ENCODE data around the gene PLD5. TPM values are rescaled to one million over a fixed set of nuclear protein-coding genes. Genes with fewer than 3 reads are reported as not detected.
"Not testable (repeated sequence)": the region's sequence is repeated elsewhere in the genome, so short reads cannot be mapped to it uniquely, and the experiment has no call there.

Gene PLD5
- total RNA-seq, 1 donor from 2014 or later = 0.27 TPM

DNA sequence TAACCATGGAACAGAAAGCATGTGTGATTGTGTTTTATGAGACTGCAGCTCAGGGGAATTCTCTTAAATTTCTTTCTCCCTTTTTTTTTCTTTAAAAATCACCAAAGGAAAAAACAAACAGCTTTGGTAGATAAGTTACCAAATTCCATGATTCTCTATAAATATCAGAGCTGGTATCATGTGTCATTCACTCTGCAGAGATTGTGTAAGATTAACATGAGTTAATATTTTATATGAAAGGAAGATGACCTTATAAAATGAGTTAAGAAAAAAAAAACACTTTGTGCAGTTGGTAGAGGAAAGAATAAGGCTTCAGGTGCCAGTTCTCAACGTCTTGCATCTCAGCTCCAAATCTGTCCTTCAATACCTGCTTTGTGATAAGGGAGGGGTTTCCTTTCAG is 287.4 kb downstream of the PLD5 start:
- intact Hi-C loops (cut with DNase I) = no loop called here
- ATAC-seq (no peak), DNase-seq (ENCODE audit: low spot score) (no peak)

GRCh38 chr1:242228991-242229390 is 295.5 kb downstream of the PLD5 start:
- DNase-seq (ENCODE audit: low spot score) = no peak
- ATAC-seq = no peak
- intact Hi-C loops (cut with DNase I) = no loop called here

GRCh38 chr1:242225767-242226573 is 298.5 kb downstream of the PLD5 start:
- no peak for ATAC-seq
- intact Hi-C loops (cut with DNase I) = no loop called here
- no peak for DNase-seq (ENCODE audit: low spot score)

DNA sequence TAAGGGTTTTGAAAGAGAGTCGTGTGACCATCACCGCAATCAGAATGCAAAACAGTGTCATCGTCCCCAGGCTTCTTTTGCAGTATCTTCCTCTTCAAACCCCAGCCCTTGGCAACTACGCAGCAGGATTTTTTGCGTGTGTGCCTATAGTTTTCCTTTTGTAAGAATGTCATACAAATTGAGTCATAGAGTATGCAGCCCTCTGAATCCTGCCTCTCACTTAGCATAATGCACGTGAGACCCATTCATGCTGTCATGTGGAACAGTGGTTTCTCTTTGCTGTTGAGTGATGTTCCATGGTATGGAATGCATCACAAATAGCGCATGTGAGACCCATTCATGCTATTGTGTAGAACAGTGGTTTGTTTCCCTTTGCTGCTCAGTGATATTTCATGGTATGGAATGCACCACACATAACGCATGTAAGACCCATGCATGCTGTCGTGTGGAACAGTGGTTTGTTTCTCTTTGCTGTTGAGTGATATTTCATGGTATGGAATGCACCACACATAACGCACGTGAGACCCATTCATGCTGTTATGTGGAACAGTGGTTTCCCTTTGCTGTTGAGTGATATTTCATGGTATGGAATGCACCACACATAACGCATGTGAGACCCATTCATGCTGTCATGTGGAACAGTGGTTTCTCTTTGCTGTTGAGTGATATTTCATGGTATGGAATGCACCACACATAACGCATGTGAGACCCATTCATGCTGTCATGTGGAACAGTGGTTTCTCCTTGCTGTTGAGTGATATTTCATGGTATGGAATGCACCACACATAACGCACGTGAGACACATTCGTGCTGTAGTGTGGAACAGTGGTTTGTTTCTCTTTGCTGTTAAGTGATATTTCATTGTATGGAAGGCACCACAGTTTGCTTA is 299.4 kb downstream of the PLD5 start:
- ATAC-seq; intact Hi-C loops (cut with DNase I); DNase-seq (ENCODE audit: low spot score): not testable (repeated sequence)

DNA sequence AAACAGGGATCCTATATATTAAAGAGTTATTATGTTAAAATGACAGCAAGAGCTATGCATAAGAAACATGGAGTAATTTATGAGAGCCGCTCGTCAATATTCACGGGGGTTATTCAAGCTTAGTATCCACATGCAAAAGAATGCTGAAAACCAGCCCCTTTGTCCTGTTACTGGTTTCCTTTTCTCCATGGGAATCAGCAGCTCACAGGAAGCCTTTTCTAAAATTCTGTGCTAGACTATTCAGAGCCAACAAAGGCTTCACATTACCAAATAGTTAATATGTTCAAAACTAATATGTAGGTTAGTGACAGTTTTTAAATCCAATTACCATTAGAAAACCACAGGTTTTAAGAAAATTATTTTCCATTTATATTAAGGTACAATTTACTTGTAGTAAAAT is 300.0 kb downstream of the PLD5 start:
- intact Hi-C loops (cut with DNase I) = no loop called here
- no peak for DNase-seq (ENCODE audit: low spot score)
- no peak for ATAC-seq

- no peak for ATAC-seq
- no peak for DNase-seq (ENCODE audit: low spot score)
- intact Hi-C loops (cut with DNase I) = no loop called here
Observed at GRCh38 chr1:242219905-242220304, 304.6 kb downstream of the PLD5 start.

DNA sequence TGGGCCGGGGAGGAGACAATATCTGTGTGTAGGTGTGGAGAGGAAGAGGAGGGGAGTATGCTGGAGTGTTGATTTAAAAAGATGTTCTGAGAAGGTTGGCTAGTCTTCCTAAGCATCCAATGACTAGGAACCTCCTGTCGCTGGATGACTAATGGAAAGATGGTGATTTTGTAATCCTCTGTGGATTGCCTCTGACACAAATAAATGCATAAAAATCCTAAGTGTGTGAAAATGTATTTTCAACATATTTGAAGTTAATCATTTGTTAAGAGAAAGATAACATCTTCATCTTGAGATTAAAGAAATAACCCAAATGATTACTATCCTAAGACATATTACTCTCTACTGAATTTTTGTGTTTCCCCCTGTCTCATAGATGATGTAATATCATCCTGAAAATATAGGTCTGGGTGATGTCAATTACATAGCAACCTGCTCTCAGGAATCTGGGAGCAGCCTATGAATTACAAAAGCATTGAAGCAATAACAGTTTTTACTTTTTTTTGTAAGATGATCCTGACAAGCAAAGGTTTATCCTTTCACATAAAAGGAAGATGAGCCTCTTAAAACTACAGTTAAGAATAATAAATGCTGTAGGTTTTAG is 305.1 kb downstream of the PLD5 start:
- intact Hi-C loops (cut with DNase I) = no loop called here
- ATAC-seq = no peak
- DNase-seq (ENCODE audit: low spot score) = no peak

DNA sequence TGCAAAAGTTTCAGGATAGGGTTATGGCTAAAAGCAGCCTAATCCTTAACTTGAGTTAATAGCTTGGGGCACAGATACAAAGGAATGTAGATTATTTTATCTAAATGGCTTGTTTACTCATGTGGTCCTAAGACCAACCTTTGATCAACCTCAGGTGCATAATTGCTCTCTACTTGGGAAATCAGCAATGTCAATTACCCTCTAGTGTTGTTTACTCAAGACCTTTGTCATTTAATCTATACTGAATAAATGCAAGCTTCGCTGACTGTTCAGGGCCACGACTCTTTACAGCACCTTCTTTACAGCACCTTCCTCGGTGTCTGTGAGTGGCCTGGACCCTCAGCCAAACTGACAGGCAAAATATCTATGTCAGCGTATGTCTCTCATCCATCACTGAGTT is 308.1 kb downstream of the PLD5 start:
- DNase-seq (ENCODE audit: low spot score) = no peak
- ATAC-seq = no peak
- intact Hi-C loops (cut with DNase I) = no loop called here

DNA sequence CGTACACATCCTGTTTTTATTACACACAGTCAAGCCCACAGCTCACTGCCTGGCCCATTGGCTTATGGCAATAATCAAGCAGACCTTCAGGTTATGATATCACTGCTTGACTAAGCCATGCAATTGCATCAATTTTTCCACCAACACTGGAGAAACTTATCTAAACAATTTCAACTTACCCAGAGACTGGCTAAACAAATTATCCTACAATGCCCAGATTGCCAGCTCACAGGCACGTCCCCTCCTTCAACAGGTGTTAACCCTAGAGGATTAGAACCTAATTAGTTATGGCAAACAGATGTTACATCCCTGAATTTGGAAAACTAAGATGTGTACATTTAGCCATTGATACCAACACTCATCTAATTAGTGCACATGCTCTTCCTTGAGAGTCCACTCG is 310.0 kb downstream of the PLD5 start:
- ATAC-seq; DNase-seq (ENCODE audit: low spot score); intact Hi-C loops (cut with DNase I): not testable (repeated sequence)

DNA sequence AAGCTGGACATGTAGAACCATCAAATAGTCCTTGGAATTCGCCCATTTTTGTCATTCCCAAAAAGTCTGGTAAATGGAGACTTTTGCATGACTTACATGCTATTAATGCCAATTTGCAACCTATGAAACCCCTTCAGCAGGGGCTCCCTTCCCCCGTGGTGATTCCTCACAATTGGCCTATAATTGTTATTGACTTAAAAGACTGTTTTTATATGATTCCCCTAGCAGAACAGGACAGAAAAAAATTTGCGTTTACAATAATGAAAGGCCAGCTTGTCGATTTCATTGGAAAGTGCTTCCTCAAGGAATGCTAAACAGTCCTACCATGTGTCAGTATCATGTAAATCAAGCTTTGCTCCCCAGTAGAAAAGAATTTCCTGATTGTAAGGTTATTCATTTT is 311.5 kb downstream of the PLD5 start:
- DNase-seq (ENCODE audit: low spot score); intact Hi-C loops (cut with DNase I); ATAC-seq: not testable (repeated sequence)

DNA sequence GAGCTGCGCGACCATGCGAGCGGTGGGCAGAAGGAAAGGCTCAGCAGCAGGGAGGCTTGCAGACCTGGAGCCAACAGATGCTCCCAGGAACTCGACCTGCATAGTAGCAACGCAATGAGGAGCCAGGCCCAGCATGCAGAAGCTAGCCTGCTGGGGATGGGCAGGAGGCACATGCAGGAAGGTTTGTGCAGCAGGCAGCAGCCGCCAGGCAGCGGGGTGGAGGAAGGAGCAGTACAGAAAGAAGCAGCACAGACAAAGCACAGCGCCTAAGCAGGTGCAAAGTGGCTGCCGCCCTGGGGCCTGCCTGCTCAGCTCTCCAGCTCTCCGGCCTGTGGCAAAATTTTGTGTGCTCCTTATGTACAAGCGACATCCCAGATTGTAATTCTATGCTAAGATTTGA is 312.1 kb downstream of the PLD5 start:
- no peak for ATAC-seq
- DNase-seq (ENCODE audit: low spot score) = no peak
- intact Hi-C loops (cut with DNase I) = no loop called here

DNA sequence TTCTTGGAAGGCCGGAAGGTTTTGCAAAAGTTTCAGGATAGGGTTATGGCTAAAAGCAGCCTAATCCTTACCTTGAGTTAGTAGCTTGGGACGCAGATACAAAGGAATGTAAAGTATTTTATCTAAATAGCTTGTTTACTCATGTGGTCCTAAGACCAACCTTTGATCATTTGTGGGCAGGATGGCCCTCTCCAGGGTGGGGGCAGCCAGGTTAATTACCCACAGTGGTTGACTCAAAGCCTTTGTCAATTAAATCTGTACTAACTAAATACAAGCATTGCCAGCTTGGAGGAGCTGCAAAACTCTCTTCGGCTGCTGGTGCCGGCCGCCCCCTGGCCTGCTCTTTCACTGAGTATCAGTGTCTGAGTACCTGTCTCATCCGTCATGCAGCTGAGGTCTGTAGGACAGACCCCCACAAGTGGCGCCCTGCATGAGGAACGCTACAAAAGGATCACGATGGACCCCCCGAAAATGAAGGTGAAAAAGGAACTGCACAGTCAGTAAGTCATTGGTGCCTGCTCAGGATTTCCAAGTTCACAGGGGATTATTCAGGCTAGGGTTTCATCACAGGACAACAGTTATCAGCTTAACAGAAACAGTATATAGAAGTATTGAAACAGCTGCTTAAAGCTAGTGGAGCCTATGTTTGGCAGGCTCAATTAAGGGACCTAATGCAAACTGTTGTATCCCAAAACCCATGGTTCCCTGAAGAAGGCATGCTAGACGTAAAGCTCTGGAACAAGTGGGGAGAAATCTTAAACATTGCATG is 313.1 kb downstream of the PLD5 start:
- ATAC-seq (no peak), DNase-seq (ENCODE audit: low spot score) (no peak)
- intact Hi-C loops (cut with DNase I) = no loop called here

GRCh38 chr1:242210316-242210715 is 314.2 kb downstream of the PLD5 start:
- intact Hi-C loops (cut with DNase I); ATAC-seq; DNase-seq (ENCODE audit: low spot score): not testable (repeated sequence)

- intact Hi-C loops (cut with DNase I) = no loop called here
- DNase-seq (ENCODE audit: low spot score) (no peak), ATAC-seq (no peak)
Observed at GRCh38 chr1:242209063-242209462, 315.4 kb downstream of the PLD5 start.

DNA sequence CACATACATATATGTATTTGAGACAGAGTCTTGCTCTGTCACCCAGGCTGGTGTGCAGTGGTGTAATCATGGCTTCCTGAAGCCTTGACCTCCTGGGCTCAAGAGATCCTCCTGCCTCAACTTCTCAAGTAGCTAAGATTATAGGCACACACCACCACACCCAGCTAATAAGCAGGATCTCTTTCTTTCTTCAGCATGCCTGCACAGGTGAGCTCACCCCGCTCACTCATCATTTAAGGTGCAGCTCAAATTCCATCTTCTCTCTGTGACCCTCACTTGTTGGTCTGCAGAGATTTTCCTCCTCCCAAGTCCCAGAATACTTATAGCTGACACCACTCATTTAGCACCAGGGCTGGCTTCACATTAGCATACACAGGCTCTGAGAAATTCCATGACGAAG is 316.5 kb downstream of the PLD5 start:
- ATAC-seq (no peak), DNase-seq (ENCODE audit: low spot score) (no peak)
- intact Hi-C loops (cut with DNase I) = no loop called here

DNA sequence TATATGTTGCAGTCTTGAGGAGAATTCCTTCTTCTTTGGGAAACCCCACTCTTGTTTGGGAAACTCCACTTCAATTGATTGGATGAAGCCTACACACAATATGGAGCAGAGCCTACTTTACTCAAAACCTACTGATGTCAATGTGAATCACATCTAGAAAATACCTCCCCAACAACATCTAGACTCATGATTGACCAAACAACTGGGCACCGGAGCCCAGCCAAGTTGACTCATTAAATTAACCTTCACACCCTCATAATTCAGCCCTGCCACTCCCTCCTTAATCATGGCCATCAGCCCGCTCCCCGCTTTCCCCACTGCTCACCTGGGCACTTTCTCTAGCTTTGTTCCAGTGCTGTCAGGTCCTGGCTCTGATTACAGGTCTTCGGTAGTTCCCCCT is 317.5 kb downstream of the PLD5 start:
- no peak for ATAC-seq
- DNase-seq (ENCODE audit: low spot score) = no peak
- intact Hi-C loops (cut with DNase I) = no loop called here

- ATAC-seq (peak; percentile 22), DNase-seq (ENCODE audit: low spot score) (no peak)
- intact Hi-C loops (cut with DNase I) = no loop called here
Observed at GRCh38 chr1:242205622-242206489, 318.6 kb downstream of the PLD5 start.

DNA sequence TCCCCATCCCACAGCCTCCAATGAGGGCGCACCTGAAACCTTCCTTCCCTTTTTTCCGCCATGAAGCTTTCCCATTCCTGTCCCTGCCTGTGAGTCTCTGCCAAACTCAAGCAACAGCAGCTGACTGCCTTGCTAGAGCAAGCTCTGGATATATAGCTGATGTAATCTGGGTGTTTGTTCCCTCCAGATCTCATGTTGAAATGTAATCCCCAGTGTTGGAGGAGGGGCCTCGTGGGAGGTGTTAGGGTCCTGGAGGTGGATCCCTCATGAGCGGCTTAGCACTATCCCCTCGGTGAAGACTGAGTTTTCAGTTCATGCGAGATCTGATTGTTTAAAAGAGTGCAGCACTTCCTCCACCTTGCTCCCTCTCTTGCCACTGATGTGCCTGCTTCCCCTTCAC is 321.2 kb downstream of the PLD5 start:
- intact Hi-C loops (cut with DNase I) = no loop called here
- ATAC-seq = no peak
- DNase-seq (ENCODE audit: low spot score) = no peak
